Gastroesophageal sphincter (tissue), 4 donors: ENCODE data around the gene IQSEC1. TPM values are rescaled to one million over a fixed set of nuclear protein-coding genes. Genes with fewer than 3 reads are reported as not detected.

Experiments used
- ATAC-seq: fragments of 150-250 bp; one replicate; pipeline ENCODE4 v1.9.1; 2016; ENCODE audit warnings: mild to moderate bottlenecking, moderate library complexity
- H3K27ac ChIP-seq, 4 donors: fragments of 200-600 bp; sonication (generic) in 3 of 4; 1 replicate in 3 of 4; 2 replicates in 1 of 4; pipeline ENCODE4 v1.5.1; 2016 to 2019
- H3K27me3 ChIP-seq: fragments of 200-600 bp; sonication (generic); one replicate; pipeline ENCODE4 v1.5.1; 2019
- H3K36me3 ChIP-seq, 2 donors: fragments of 200-600 bp; sonication (generic); one replicate each; pipeline ENCODE4 v1.5.1; 2019; ENCODE audit warnings: control low read depth in 1 of 2
- H3K4me1 ChIP-seq, 3 donors: fragments of 200-600 bp; sonication (generic); 1 replicate in 2 of 3; 2 replicates in 1 of 3; pipeline ENCODE4 v1.5.1; 2016 to 2019; ENCODE audit warnings: control low read depth in 2 of 3
- H3K4me3 ChIP-seq, 2 donors: fragments of 200-600 bp; sonication (generic); one replicate each; pipeline ENCODE4 v1.5.1; 2019; ENCODE audit warnings: mild to moderate bottlenecking in 1 of 2, moderate library complexity in 1 of 2
- H3K9me3 ChIP-seq, 3 donors: fragments of 200-600 bp; sonication (generic); one replicate each; pipeline ENCODE4 v1.5.1; 2017 to 2019; ENCODE audit warnings: control low read depth in 2 of 3
- CTCF ChIP-seq, 4 experiments: fragments of 200-600 bp in 2 of 4; fragments of 450-650 bp in 2 of 4; sonication (generic) in 1 of 4; IDR thresholded peaks; one replicate each; pipeline ENCODE4 v1.5.1; 2017 to 2019; ENCODE audit warnings: antibody characterized with exemption in 4 of 4, mild to moderate bottlenecking in 2 of 4, moderate library complexity in 2 of 4
- EP300 ChIP-seq: sonication (generic); formaldehyde crosslinking; IDR thresholded peaks from one replicate; pipeline ENCODE4 v1.6.1; 2017; ENCODE audit warnings: antibody characterized with exemption, mild to moderate bottlenecking
- POLR2A ChIP-seq, 2 donors: fragments of 450-650 bp; IDR thresholded peaks; one replicate each; pipeline ENCODE4 v1.6.1; 2017; ENCODE audit warnings: antibody characterized with exemption in 2 of 2, mild to moderate bottlenecking in 2 of 2, moderate library complexity in 1 of 2
- POLR2AphosphoS5 ChIP-seq: sonication (generic); formaldehyde crosslinking; IDR thresholded peaks from one replicate; pipeline ENCODE4 v1.6.1; 2017; ENCODE audit warnings: antibody characterized with exemption
- WGBS, 2 donors: methylation state at CpG; one replicate each; pipeline ENCODE4 v1.1.5; 2018; ENCODE audit warnings: low coverage in 1 of 2; 5-methylcytosine and 5-hydroxymethylcytosine counted together
- total RNA-seq, 4 donors: library from RNA; depleted of rRNA; stranded (reverse); fragments of >200 nt; gene quantifications; one replicate each; pipeline ENCODE4 v1.1.0, GENCODE V29; 2016

The IQSEC1 gene
- total RNA-seq, 4 donors from 2014 or later, result 49.5 to 104 (median 61.7) TPM

GRCh38 chr3:12948371-12948770 is 124.9 kb downstream of the IQSEC1 start:
- Histone ChIP-seq H3K36me3 (no peaks in the 10 kb centered on the region), H3K27me3 (no peaks in the 10 kb centered on the region), H3K27ac (peak overlapping the region in 1 of 4 donors; percentile 5), H3K4me3 (no peak overlapping the region), H3K9me3 (no peaks in the 10 kb centered on the region), H3K4me1 (peaks cover 0 to 93% (median 71%) of the 10 kb centered on the region in 3 donors)
- TF ChIP-seq POLR2A (IDR thresholded peaks at IDR 0.05), result no peak
- no peak for TF ChIP-seq CTCF (IDR thresholded peaks at IDR 0.05)
- TF ChIP-seq EP300, result no peak
- TF ChIP-seq POLR2AphosphoS5, result no peak
- ATAC-seq, result no peak
- 80 to 100% methylated on average over 1 to 4 of the region's 7 CpGs for WGBS, 2 donors

DNA sequence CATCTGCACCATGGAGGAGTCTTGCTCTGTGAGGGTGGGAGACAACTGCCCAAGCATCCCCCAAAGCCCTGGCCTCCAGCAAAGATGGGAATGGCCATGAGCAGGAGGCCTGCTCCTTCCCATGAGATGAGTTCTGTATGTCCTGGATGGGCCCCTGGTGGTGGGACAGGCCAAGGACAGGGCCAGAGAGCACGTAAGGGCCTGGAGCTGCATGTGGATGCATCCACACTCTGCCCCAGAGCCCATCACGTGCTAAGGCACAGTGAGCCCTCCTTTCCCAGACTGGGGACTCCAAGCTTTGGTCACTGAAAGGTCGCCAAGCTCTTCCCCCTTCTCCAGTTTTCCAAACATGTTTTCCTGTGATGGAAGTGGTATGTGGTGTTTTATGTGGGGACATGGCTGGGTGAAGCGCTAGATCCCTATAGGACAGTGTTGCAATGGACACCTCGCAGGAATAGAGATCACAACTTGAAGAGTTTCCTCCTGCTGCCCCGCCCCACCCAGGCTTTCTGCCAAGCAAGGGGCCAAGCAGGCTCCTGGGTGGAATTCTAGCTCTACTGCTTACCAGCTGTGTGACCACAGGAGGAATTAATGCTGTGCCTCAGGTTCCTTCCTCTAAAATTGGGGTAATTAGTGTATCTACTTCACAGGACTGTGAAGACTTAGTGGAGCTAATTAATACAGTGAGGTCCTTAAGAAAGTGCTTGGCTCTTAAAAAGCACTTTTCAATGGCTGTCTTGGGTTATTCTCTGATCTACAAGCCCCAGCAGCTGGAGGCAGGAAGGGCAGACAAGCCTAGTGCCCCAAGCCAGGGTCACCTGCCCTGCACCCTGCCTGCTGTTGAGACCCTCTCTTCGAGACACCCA is 125.5 kb downstream of the IQSEC1 start:
- no peak overlapping the region for H3K4me3 ChIP-seq
- peak overlapping the region in 1 of 4 donors; percentile 7 for H3K27ac ChIP-seq
- no peaks in the 10 kb centered on the region for H3K27me3 ChIP-seq
- peak; percentile 50 for ATAC-seq
- H3K36me3 ChIP-seq, result no peaks in the 10 kb centered on the region
- no peaks in the 10 kb centered on the region for H3K9me3 ChIP-seq
- peaks cover 0 to 90% (median 65%) of the 10 kb centered on the region in 3 donors for H3K4me1 ChIP-seq
- TF ChIP-seq CTCF (IDR thresholded peaks at IDR 0.05) (no peak), POLR2AphosphoS5 (no peak), EP300 (no peak), POLR2A (IDR thresholded peaks at IDR 0.05) (no peak)
- 33 to 50% methylated on average over 2 of the region's 7 CpGs for WGBS, 2 donors

GRCh38 chr3:12946649-12947316 is 126.4 kb downstream of the IQSEC1 start:
- ATAC-seq, result no peak
- TF ChIP-seq EP300, result no peak
- no peak for TF ChIP-seq CTCF (IDR thresholded peaks at IDR 0.05)
- TF ChIP-seq POLR2A (IDR thresholded peaks at IDR 0.05), result no peak
- no peak for TF ChIP-seq POLR2AphosphoS5
- Histone ChIP-seq H3K27me3 (no peaks in the 10 kb centered on the region), H3K4me1 (peaks cover 0 to 86% (median 63%) of the 10 kb centered on the region in 3 donors), H3K36me3 (peaks cover 0 to 8% of the 10 kb centered on the region in 2 donors), H3K4me3 (no peak overlapping the region), H3K27ac (no peak overlapping the region), H3K9me3 (no peaks in the 10 kb centered on the region)
- 11 to 53% methylated on average over 1 to 3 of the region's 8 CpGs for WGBS, 2 donors

DNA sequence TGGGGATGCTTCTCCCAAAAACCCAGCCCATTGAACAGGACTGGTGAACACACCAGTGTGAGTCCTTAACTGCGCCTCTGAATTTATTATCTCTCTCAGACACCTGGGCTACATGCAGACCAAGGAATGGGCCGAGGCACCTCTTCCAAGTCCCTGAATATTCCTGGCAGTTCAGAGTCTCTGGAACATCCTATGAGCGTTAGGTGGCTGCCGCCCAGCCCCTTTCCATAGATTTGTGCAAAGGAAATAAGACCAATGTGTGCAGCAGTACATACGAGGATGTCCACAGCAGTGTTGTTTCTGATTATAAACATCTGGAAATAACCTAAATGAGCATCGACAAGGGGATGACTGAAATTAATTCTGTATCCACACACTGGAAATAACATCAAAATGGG is 127.0 kb downstream of the IQSEC1 start:
- WGBS, 2 donors, result 0 to 28% methylated on average over 1 to 2 of the region's 6 CpGs
- peaks cover 0 to 87% (median 63%) of the 10 kb centered on the region in 3 donors for H3K4me1 ChIP-seq
- no peak for TF ChIP-seq CTCF (IDR thresholded peaks at IDR 0.05)
- TF ChIP-seq POLR2A (IDR thresholded peaks at IDR 0.05), result no peak
- TF ChIP-seq POLR2AphosphoS5, result no peak
- no peak for TF ChIP-seq EP300
- H3K36me3 ChIP-seq, result peaks cover 0 to 14% of the 10 kb centered on the region in 2 donors
- H3K27me3 ChIP-seq, result no peaks in the 10 kb centered on the region
- no peaks in the 10 kb centered on the region for H3K9me3 ChIP-seq
- H3K4me3 ChIP-seq, result no peak overlapping the region
- ATAC-seq, result no peak
- H3K27ac ChIP-seq, result peak overlapping the region in 2 of 4 donors; percentile 12 to 35
